H9 (cell line): ENCODE measurements around the gene TRPV6. TPM values are rescaled to one million over a fixed set of nuclear protein-coding genes. Genes with fewer than 3 reads are reported as not detected.

Source experiments
- DNase-seq: peaks from one replicate; pipeline ENCODE4 v3.0.0-alpha.2; 2017
- H2AFZ ChIP-seq: one replicate; pipeline ENCODE4 v1.6.1; 2013; ENCODE audit warnings: mild to moderate bottlenecking, low read length, control low read depth, moderate library complexity
- H2AK5ac ChIP-seq: 2 replicates; pipeline ENCODE4 v1.6.1; 2013; ENCODE audit warnings: low read length, control low read depth, mixed read lengths; ENCODE audit not compliant: insufficient read length
- H2BK120ac ChIP-seq: one replicate; pipeline ENCODE4 v1.6.1; 2013; ENCODE audit warnings: low read depth, mild to moderate bottlenecking, low read length, control low read depth, inconsistent platforms; ENCODE audit not compliant: poor library complexity, severe bottlenecking
- H2BK12ac ChIP-seq: 2 replicates; pipeline ENCODE4 v1.6.1; 2013; ENCODE audit warnings: low read length, control low read depth, mixed read lengths, low read depth; ENCODE audit not compliant: insufficient read length
- H2BK15ac ChIP-seq: 2 replicates; pipeline ENCODE4 v1.6.1; 2013; ENCODE audit warnings: low read depth, low read length, control low read depth
- H2BK20ac ChIP-seq: one replicate; pipeline ENCODE4 v1.6.1; 2013; ENCODE audit warnings: low read depth, mild to moderate bottlenecking, low read length, control low read depth, inconsistent platforms; ENCODE audit not compliant: poor library complexity, severe bottlenecking
- H2BK5ac ChIP-seq: 2 replicates; pipeline ENCODE4 v1.6.1; 2013; ENCODE audit warnings: low read length, control low read depth, mixed read lengths; ENCODE audit not compliant: insufficient read length
- H3K14ac ChIP-seq: 2 replicates; pipeline ENCODE4 v1.6.1; 2013; ENCODE audit warnings: low read length, control low read depth; ENCODE audit not compliant: insufficient read depth
- H3K18ac ChIP-seq: 2 replicates; pipeline ENCODE4 v1.6.1; 2013; ENCODE audit warnings: low read depth, mild to moderate bottlenecking, mixed read lengths, low read length, control low read depth; ENCODE audit not compliant: insufficient read length
- H3K23ac ChIP-seq: 2 replicates; pipeline ENCODE4 v1.6.1; 2013; ENCODE audit warnings: low read length, control low read depth, mixed read lengths, low read depth; ENCODE audit not compliant: insufficient read length
- H3K23me2 ChIP-seq: 2 replicates; pipeline ENCODE4 v1.6.1; 2013; ENCODE audit warnings: low read depth, mild to moderate bottlenecking, mixed read lengths, low read length, control low read depth; ENCODE audit not compliant: insufficient read length, poor library complexity, severe bottlenecking
- H3K27ac ChIP-seq: 2 replicates; pipeline ENCODE4 v1.5.1; 2013; ENCODE audit warnings: low read length, control low read depth, mixed read lengths, low read depth; ENCODE audit not compliant: insufficient read length
- H3K27me3 ChIP-seq: 2 replicates; pipeline ENCODE4 v1.6.1; 2013; ENCODE audit warnings: low read length, control low read depth, inconsistent platforms; ENCODE audit not compliant: insufficient read depth
- H3K4ac ChIP-seq: 2 replicates; pipeline ENCODE4 v1.6.1; 2013; ENCODE audit warnings: low read depth, mild to moderate bottlenecking, control low read depth, inconsistent platforms, low read length, moderate library complexity
- H3K4me1 ChIP-seq: 2 replicates; pipeline ENCODE4 v1.6.1; 2013; ENCODE audit warnings: low read length, control low read depth, inconsistent platforms; ENCODE audit not compliant: insufficient read depth
- H3K4me2 ChIP-seq: 2 replicates; pipeline ENCODE4 v1.6.1; 2013; ENCODE audit warnings: low read length, control low read depth, mixed read lengths; ENCODE audit not compliant: insufficient read length, insufficient read depth
- H3K56ac ChIP-seq: 2 replicates; pipeline ENCODE4 v1.6.1; 2013; ENCODE audit warnings: low read depth, mild to moderate bottlenecking, mixed read lengths, low read length, control low read depth; ENCODE audit not compliant: insufficient read length
- H3K79me1 ChIP-seq: 2 replicates; pipeline ENCODE4 v1.6.1; 2013; ENCODE audit warnings: low read depth, mild to moderate bottlenecking, moderate library complexity, low read length, control low read depth, inconsistent platforms; ENCODE audit not compliant: insufficient read depth, poor library complexity, severe bottlenecking
- H3K79me2 ChIP-seq: 2 replicates; pipeline ENCODE4 v1.6.1; 2013; ENCODE audit warnings: low read length, control low read depth, inconsistent platforms; ENCODE audit not compliant: insufficient read depth
- H3K9ac ChIP-seq: 2 replicates; pipeline ENCODE4 v1.6.1; 2013; ENCODE audit warnings: low read length, control low read depth, mixed read lengths; ENCODE audit not compliant: insufficient read length; ENCODE audit errors: extremely low read depth
- H3K9me3 ChIP-seq: one replicate; pipeline ENCODE4 v1.6.1; 2013; ENCODE audit warnings: low read depth, low read length, inconsistent platforms; ENCODE audit not compliant: control insufficient read depth
- H3T11ph ChIP-seq: one replicate; pipeline ENCODE4 v1.6.1; 2013; ENCODE audit warnings: mild to moderate bottlenecking, low read length, control low read depth, inconsistent platforms
- H4K20me1 ChIP-seq: one replicate; pipeline ENCODE4 v1.6.1; 2013; ENCODE audit not compliant: control insufficient read depth, insufficient read length, insufficient read depth
- H4K5ac ChIP-seq: 2 replicates; pipeline ENCODE4 v1.6.1; 2013; ENCODE audit warnings: low read depth, mild to moderate bottlenecking, mixed read lengths, low read length, control low read depth; ENCODE audit not compliant: insufficient read length
- H4K8ac ChIP-seq: replicated peaks from 2 replicates; pipeline ENCODE4 v1.6.1; 2013; ENCODE audit warnings: low read length, control low read depth, mixed read lengths, low read depth; ENCODE audit not compliant: insufficient read length
- H4K91ac ChIP-seq: 2 replicates; pipeline ENCODE4 v1.6.1; 2013; ENCODE audit warnings: low read depth, mild to moderate bottlenecking, moderate library complexity, mixed read lengths, low read length, control low read depth; ENCODE audit not compliant: insufficient read length
- H3K27ac Mint-ChIP-seq, 3 experiments: 2 replicates in 2 of 3; 3 replicates in 1 of 3; pipeline ENCODE4 v1.8.0; 2020 to 2021; ENCODE audit warnings: mixed read lengths in 3 of 3, mild to moderate bottlenecking in 1 of 3, moderate library complexity in 1 of 3
- H3K27me3 Mint-ChIP-seq: 2 replicates; pipeline ENCODE4 v1.8.0; 2021; ENCODE audit warnings: low read depth, mild to moderate bottlenecking, moderate library complexity, mixed read lengths
- H3K36me3 Mint-ChIP-seq, 3 experiments: 2 replicates in 2 of 3; 3 replicates in 1 of 3; pipeline ENCODE4 v1.8.0; 2020 to 2021; ENCODE audit warnings: low read depth in 3 of 3, mixed read lengths in 3 of 3; ENCODE audit not compliant: insufficient read depth in 1 of 3
- H3K4me1 Mint-ChIP-seq, 2 experiments: 2 replicates each; pipeline ENCODE4 v1.8.0; 2020; ENCODE audit warnings: mixed read lengths in 2 of 2
- H3K4me3 Mint-ChIP-seq, 2 experiments: 2 replicates in 1 of 2; 3 replicates in 1 of 2; pipeline ENCODE4 v1.8.0; 2020 to 2021; ENCODE audit warnings: mild to moderate bottlenecking in 2 of 2, mixed read lengths in 2 of 2, moderate library complexity in 1 of 2
- H3K9me3 Mint-ChIP-seq, 2 experiments: 2 replicates in 1 of 2; 3 replicates in 1 of 2; pipeline ENCODE4 v1.8.0; 2020; ENCODE audit warnings: mild to moderate bottlenecking in 2 of 2, mixed read lengths in 2 of 2, moderate library complexity in 1 of 2
- CTCF ChIP-seq: fragments of 200-600 bp; sonication (generic); conservative IDR thresholded peaks from 3 replicates; pipeline ENCODE4 v1.8.0; 2021; ENCODE audit warnings: antibody characterized with exemption, mild to moderate bottlenecking
- WGBS: extraction: QIAGEN DNeasy Blood & Tissue Kit; methylation state at CpG from one replicate; pipeline ENCODE4 v1.1.7; 2013; ENCODE audit warnings: missing lambda C conversion rate, low lambda C conversion rate, mixed read lengths; ENCODE audit not compliant: insufficient read length; ENCODE audit errors: extremely low coverage; 5-methylcytosine and 5-hydroxymethylcytosine counted together
- total RNA-seq: library from RNA; stranded (reverse); gene quantifications from 2 replicates; pipeline ENCODE4 v1.2.1, GENCODE V29; 2021

TRPV6 gene
- total RNA-seq, 1 experiment from 2014 or later: 0.61 TPM

GRCh38 chr7:142919656-142920055, 34.1 kb upstream of the TRPV6 start:
- no peaks in the 10 kb centered on the region for H3K79me1 ChIP-seq
- no peak overlapping the region for H3K27ac ChIP-seq
- Mint-ChIP-seq H3K27me3 (peaks cover 13% of the 10 kb centered on the region), H3K4me3 (no peak overlapping the region), H3K4me1 (no peaks in the 10 kb centered on the region), H3K9me3 (no peaks in the 10 kb centered on the region), H3K27ac (no peak overlapping the region), H3K36me3 (no peaks in the 10 kb centered on the region)
- TF ChIP-seq CTCF: no peak
- no peak overlapping the region for H3K4me2 ChIP-seq
- no peaks in the 10 kb centered on the region for H3K27me3 ChIP-seq
- no peak overlapping the region for H2BK15ac ChIP-seq
- H3K4me1 ChIP-seq: no peaks in the 10 kb centered on the region
- H4K8ac ChIP-seq: no peak overlapping the region
- no peaks in the 10 kb centered on the region for H3K23me2 ChIP-seq
- no peak for DNase-seq
- H3K9me3 ChIP-seq: no peaks in the 10 kb centered on the region
- no peaks in the 10 kb centered on the region for H3K79me2 ChIP-seq
- H3K18ac ChIP-seq: no peak overlapping the region
- WGBS: no CpG with 5 or more reads among the region's 3 CpGs
- H3K14ac ChIP-seq: no peak overlapping the region
- H2BK20ac ChIP-seq: no peak overlapping the region
- no peak overlapping the region for H3K56ac ChIP-seq
- H4K20me1 ChIP-seq: no peaks in the 10 kb centered on the region
- no peak overlapping the region for H3K4ac ChIP-seq
- no peak overlapping the region for H2AFZ ChIP-seq
- no peak overlapping the region for H3K9ac ChIP-seq
- H4K91ac ChIP-seq: no peak overlapping the region
- H2BK5ac ChIP-seq: no peak overlapping the region
- no peak overlapping the region for H2BK120ac ChIP-seq
- no peak overlapping the region for H4K5ac ChIP-seq
- H2BK12ac ChIP-seq: no peak overlapping the region
- H3K23ac ChIP-seq: no peak overlapping the region
- no peak overlapping the region for H2AK5ac ChIP-seq
- no peak overlapping the region for H3T11ph ChIP-seq
